Measurements from ENCODE around the gene FAM174B.
"Not testable (repeated sequence)": the region's sequence is repeated elsewhere in the genome, so short reads cannot be mapped to it uniquely, and the experiment has no call there.

DNA sequence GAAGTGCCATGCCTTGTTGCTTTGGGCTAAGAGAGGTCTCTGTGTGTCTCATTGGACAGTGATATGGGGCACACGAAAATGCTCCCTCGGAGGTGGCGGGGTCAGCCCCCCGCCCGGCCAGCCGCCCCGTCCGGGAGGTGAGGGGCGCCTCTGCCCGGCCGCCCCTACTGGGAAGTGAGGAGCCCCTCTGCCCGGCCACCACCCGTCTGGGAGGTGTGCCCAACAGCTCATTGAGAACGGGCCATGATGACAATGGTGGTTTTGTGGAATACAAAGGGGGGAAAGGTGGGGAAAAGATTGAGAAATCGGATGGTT, 48.8 kb downstream of the FAM174B start:
- TF ChIP-seq, protein P1, sequence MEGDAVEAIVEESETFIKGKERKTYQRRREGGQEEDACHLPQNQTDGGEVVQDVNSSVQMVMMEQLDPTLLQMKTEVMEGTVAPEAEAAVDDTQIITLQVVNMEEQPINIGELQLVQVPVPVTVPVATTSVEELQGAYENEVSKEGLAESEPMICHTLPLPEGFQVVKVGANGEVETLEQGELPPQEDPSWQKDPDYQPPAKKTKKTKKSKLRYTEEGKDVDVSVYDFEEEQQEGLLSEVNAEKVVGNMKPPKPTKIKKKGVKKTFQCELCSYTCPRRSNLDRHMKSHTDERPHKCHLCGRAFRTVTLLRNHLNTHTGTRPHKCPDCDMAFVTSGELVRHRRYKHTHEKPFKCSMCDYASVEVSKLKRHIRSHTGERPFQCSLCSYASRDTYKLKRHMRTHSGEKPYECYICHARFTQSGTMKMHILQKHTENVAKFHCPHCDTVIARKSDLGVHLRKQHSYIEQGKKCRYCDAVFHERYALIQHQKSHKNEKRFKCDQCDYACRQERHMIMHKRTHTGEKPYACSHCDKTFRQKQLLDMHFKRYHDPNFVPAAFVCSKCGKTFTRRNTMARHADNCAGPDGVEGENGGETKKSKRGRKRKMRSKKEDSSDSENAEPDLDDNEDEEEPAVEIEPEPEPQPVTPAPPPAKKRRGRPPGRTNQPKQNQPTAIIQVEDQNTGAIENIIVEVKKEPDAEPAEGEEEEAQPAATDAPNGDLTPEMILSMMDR (IDR thresholded peaks at IDR 0.05; ENCODE audit: low read depth, low read length) = not testable (repeated sequence)
- TF ChIP-seq POLR2A (IDR thresholded peaks at IDR 0.05; ENCODE audit: extremely low read depth, insufficient read length); MYC (IDR thresholded peaks at IDR 0.05; ENCODE audit: low read depth, low read length): not testable (repeated sequence)

Data from NB4 (cell line).